NCI-H2081 (cell line): ENCODE results near the gene STARD3NL.
"Not testable (repeated sequence)": the region's sequence is repeated elsewhere in the genome, so short reads cannot be mapped to it uniquely, and the experiment has no call there.

Experiments used
- DNase-seq, 2 experiments: peaks; one replicate each; lab custom pipeline; 2025; lab: John Stamatoyannopoulos, UW

STARD3NL gene

GRCh38 chr7:38223306-38223705, 45.3 kb downstream of the STARD3NL start:
- no peak for DNase-seq

- no peak for DNase-seq
Observed at GRCh38 chr7:38224392-38224791, 46.3 kb downstream of the STARD3NL start.

GRCh38 chr7:38229386-38229785, 51.3 kb downstream of the STARD3NL start:
- no peak for DNase-seq

- no peak for DNase-seq
Observed at GRCh38 chr7:38229884-38230642, 52.0 kb downstream of the STARD3NL start.

- DNase-seq, result no peak
Observed at GRCh38 chr7:38232502-38233366, 54.7 kb downstream of the STARD3NL start.

GRCh38 chr7:38234759-38235158, 56.7 kb downstream of the STARD3NL start:
- not testable (repeated sequence) for DNase-seq

GRCh38 chr7:38235606-38236005, 57.6 kb downstream of the STARD3NL start:
- no peak for DNase-seq

GRCh38 chr7:38239129-38239528, 61.1 kb downstream of the STARD3NL start:
- not testable (repeated sequence) for DNase-seq

GRCh38 chr7:38241071-38241470, 63.0 kb downstream of the STARD3NL start:
- DNase-seq, result no peak

- DNase-seq, result no peak
Observed at GRCh38 chr7:38242814-38243213, 64.8 kb downstream of the STARD3NL start.

GRCh38 chr7:38243345-38243744, 65.3 kb downstream of the STARD3NL start:
- DNase-seq, result not testable (repeated sequence)

GRCh38 chr7:38244516-38244915, 66.5 kb downstream of the STARD3NL start:
- no peak for DNase-seq

GRCh38 chr7:38245409-38245977, 67.4 kb downstream of the STARD3NL start:
- DNase-seq, result no peak

- no peak for DNase-seq
Observed at GRCh38 chr7:38248069-38248567, 70.1 kb downstream of the STARD3NL start.

- not testable (repeated sequence) for DNase-seq
Observed at GRCh38 chr7:38249849-38250248, 71.8 kb downstream of the STARD3NL start.

GRCh38 chr7:38257350-38257677, 79.3 kb downstream of the STARD3NL start:
- no peak for DNase-seq

GRCh38 chr7:38259157-38259556, 81.1 kb downstream of the STARD3NL start:
- not testable (repeated sequence) for DNase-seq

- not testable (repeated sequence) for DNase-seq
Observed at GRCh38 chr7:38261601-38262000, 83.6 kb downstream of the STARD3NL start.

GRCh38 chr7:38262026-38262425, 84.0 kb downstream of the STARD3NL start:
- not testable (repeated sequence) for DNase-seq

- DNase-seq, result no peak
Observed at GRCh38 chr7:38262545-38262944, 84.5 kb downstream of the STARD3NL start.

- DNase-seq, result not testable (repeated sequence)
Observed at GRCh38 chr7:38263274-38263673, 85.2 kb downstream of the STARD3NL start.

GRCh38 chr7:38264602-38265001, 86.6 kb downstream of the STARD3NL start:
- not testable (repeated sequence) for DNase-seq

GRCh38 chr7:38265958-38266357, 87.9 kb downstream of the STARD3NL start:
- not testable (repeated sequence) for DNase-seq
